ENCODE data around the gene KCNH5. TPM values are rescaled to one million over a fixed set of nuclear protein-coding genes. Genes with fewer than 3 reads are reported as not detected.

The KCNH5 gene, protein sequence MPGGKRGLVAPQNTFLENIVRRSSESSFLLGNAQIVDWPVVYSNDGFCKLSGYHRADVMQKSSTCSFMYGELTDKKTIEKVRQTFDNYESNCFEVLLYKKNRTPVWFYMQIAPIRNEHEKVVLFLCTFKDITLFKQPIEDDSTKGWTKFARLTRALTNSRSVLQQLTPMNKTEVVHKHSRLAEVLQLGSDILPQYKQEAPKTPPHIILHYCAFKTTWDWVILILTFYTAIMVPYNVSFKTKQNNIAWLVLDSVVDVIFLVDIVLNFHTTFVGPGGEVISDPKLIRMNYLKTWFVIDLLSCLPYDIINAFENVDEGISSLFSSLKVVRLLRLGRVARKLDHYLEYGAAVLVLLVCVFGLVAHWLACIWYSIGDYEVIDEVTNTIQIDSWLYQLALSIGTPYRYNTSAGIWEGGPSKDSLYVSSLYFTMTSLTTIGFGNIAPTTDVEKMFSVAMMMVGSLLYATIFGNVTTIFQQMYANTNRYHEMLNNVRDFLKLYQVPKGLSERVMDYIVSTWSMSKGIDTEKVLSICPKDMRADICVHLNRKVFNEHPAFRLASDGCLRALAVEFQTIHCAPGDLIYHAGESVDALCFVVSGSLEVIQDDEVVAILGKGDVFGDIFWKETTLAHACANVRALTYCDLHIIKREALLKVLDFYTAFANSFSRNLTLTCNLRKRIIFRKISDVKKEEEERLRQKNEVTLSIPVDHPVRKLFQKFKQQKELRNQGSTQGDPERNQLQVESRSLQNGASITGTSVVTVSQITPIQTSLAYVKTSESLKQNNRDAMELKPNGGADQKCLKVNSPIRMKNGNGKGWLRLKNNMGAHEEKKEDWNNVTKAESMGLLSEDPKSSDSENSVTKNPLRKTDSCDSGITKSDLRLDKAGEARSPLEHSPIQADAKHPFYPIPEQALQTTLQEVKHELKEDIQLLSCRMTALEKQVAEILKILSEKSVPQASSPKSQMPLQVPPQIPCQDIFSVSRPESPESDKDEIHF
- total RNA-seq: not detected

DNA sequence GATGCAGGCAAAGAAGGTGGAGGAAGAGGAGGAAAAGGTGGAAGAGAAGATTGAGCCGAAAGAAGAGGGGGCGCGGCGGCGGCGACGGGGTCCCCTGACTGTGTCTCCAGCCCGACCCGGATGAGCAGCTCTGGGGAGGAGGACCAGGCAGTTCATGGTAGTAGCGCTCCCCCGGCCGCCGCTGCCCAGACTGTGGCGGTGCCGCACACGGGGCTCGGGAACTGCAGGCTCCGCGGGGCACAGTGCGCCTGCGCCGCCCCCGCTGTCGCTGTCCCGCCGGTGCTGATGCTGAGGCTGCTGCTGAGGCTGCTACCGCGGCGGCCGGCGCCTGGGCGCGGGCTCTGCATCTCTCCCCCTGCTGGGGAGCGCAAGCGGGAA, at the start of gene KCNH5:
Gene KCNH5, minus strand, starts transcription at position 225 of the 378 bp plus-strand sequence. CDS start 272 bp downstream, outside the sequence.
- H3K27ac Mint-ChIP-seq: no peak within 1 kb of the TSS
- no peaks in the 10 kb centered on the region for H3K36me3 Mint-ChIP-seq
- peak in 1 of 2 donors; percentile 5 for DNase-seq (ENCODE audit: low spot score in 2 of 2)
- no peaks in the 10 kb centered on the region for H3K9me3 Mint-ChIP-seq
- peak in 1 of 2 donors; percentile 79 for ATAC-seq

- Mint-ChIP-seq H3K36me3 (no peaks in the 10 kb centered on the region), H3K9me3 (no peaks in the 10 kb centered on the region), H3K27ac (no peak overlapping the region)
- ATAC-seq (no peak), DNase-seq (ENCODE audit: low spot score in 2 of 2) (no peak)
These were observed 46.2 kb upstream of the KCNH5 start for GRCh38 chr14:63091394-63091996.

DNA sequence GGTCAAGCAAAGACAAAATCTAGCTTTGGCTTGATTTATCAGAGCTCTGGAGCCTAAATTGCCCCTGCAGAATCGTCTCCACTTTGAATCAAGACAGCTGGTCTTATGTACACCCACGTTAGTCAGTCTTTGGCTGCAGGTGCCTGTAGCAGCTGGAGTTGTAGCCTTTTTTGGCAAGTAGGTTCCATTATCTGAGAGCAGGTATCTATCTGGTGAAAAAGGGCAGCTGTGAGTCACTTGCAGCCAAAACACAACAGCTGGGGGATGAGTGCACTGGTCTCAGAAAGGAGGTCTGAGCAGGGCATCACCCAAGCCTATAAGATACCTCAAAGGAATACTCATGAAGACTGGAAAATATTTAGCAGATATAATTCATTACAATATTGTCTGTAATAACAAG, 43.6 kb upstream of the KCNH5 start:
- Mint-ChIP-seq H3K36me3 (no peaks in the 10 kb centered on the region), H3K27ac (no peak overlapping the region), H3K9me3 (no peaks in the 10 kb centered on the region)
- DNase-seq (ENCODE audit: low spot score in 2 of 2) (no peak), ATAC-seq (no peak)

DNA sequence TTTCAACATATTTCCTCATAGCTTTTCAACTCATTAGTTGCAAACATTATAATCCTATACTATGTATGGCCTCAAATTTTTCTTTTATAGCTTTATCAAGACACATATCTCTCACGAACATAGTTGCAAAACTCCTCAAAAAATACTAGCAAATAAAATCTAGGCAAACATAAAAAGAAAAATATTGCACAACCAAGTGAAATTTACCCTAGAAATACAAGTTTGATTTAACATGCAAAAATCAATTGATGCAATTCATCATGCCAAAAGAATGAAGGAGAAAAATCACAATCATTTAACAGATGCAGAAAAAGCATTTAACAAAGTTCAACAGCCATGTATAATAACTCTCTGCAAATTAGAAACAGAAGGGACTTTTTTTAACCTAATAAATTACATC, 33.3 kb upstream of the KCNH5 start:
- H3K9me3 Mint-ChIP-seq: no peaks in the 10 kb centered on the region
- DNase-seq (ENCODE audit: low spot score in 2 of 2): no peak
- no peak for ATAC-seq
- no peaks in the 10 kb centered on the region for H3K36me3 Mint-ChIP-seq
- H3K27ac Mint-ChIP-seq: no peak overlapping the region

GRCh38 chr14:63076488-63076887, 31.2 kb upstream of the KCNH5 start:
- Mint-ChIP-seq H3K27ac (no peak overlapping the region), H3K9me3 (no peaks in the 10 kb centered on the region), H3K36me3 (no peaks in the 10 kb centered on the region)
- DNase-seq (ENCODE audit: low spot score in 2 of 2): no peak
- no peak for ATAC-seq

- Mint-ChIP-seq H3K27ac (no peak overlapping the region), H3K9me3 (no peaks in the 10 kb centered on the region), H3K36me3 (no peaks in the 10 kb centered on the region)
- DNase-seq (ENCODE audit: low spot score in 2 of 2) (no peak), ATAC-seq (no peak)
These were observed 10.4 kb upstream of the KCNH5 start for GRCh38 chr14:63055631-63056030.

DNA sequence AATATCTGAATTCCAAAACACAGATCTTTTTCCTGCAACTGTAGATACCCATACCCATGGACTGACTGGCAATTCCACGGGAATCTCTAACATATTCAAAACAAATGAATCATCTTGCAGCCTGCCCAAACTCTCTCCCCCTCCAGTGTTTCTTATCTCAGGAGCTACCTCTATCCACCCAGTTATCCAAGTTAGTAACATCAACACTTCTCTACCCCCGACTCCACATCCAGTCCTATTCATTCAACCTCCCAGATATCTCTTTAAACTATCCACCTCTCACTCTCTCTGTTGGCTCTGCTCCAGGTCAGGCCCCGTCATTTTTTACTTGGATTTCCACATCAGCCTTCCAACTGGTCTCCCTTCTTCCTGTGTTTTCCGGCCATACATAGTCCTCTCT, 6.7 kb upstream of the KCNH5 start:
- no peak overlapping the region for H3K27ac Mint-ChIP-seq
- H3K9me3 Mint-ChIP-seq: no peaks in the 10 kb centered on the region
- no peak for ATAC-seq
- DNase-seq (ENCODE audit: low spot score in 2 of 2): no peak
- no peaks in the 10 kb centered on the region for H3K36me3 Mint-ChIP-seq

DNA sequence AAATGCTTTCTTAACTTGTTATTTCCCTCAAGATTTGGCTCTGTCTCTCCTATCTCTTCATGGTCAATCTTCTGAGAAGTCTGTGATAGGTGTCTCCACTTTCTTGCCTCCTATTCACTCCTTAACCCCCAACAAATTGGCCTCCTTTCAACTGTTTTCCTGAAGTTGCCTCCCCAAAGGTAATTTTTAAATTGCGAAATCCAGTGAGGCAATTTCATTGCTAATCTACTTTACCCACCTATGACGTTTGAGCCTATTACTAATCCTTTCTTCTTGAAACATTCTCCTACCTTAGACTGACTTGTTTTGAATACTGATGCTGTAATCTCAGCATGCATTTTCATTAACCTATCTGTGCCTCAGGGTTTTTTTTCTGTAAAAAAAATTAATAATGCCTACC, 6.0 kb upstream of the KCNH5 start:
- ATAC-seq: no peak
- H3K36me3 Mint-ChIP-seq: no peaks in the 10 kb centered on the region
- DNase-seq (ENCODE audit: low spot score in 2 of 2): no peak
- H3K9me3 Mint-ChIP-seq: no peaks in the 10 kb centered on the region
- H3K27ac Mint-ChIP-seq: no peak overlapping the region

DNA sequence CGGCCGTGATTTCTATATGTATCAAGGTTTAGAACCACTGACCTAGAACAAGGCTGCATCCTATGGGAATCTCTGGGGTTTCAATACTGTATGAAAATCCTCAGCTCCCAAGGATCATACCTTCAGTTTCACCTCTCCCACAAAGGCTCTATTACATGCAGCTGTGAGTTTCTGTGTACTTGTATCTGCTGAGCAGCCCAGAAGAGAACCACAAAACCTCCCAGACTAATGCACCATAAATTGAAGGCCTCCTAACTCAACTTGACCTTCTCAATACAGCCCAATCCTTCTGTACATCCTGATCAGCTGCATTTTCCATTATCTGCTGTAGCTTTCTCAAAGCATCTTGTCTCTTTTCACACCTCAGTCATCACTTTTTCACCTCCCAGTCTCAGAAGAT, 5.4 kb upstream of the KCNH5 start:
- DNase-seq (ENCODE audit: low spot score in 2 of 2) (no peak), ATAC-seq (no peak)
- H3K27ac Mint-ChIP-seq: no peak overlapping the region
- H3K36me3 Mint-ChIP-seq: no peaks in the 10 kb centered on the region
- no peaks in the 10 kb centered on the region for H3K9me3 Mint-ChIP-seq

DNA sequence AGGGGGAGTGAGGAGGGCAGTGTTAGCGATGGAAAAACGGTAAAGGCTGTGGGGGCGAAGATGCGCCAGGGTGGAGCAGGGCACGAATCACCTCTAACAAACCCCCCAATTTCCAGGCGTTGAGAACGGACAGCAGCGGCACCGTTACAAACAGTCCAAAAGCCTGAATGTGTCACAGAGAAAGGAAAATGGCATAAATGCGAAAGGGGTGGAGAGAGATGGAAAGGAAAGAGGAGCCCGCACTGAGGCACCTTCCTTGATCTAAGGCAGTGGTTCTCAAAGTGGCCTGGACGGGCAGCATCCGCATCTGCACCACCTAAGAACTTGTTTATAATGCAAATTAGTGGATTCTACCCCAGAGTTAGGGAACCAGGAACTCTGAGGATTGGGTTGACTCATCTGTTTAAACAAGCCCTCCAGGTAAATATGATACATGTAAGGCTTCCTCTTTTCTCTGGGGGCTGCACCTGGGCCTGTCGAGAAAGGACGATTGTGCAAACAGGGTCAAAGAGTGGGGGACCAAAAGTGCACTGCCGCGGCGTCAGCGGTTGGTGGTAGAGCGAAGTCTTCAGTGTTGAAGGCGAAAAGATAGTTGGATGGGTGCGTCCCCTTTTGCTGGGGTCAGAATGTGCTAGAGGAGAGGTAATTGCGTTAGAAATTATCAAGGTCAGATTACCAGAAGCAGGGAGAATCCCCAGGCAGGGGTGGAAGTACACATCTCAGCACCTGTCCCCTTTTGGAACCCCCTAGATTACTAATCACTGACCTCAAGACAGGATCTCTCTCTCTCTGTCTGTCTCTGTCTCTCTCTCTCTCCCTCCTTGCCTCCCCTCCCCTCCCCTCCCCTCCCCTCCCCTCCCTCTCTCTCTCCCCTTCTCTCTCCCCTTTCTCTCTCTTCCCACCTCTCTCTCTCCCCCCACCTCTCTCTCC, 1.3 kb upstream of the KCNH5 start:
- ATAC-seq (no peak), DNase-seq (ENCODE audit: low spot score in 2 of 2) (no peak)
- no peak overlapping the region for H3K27ac Mint-ChIP-seq
- H3K36me3 Mint-ChIP-seq: no peaks in the 10 kb centered on the region
- no peaks in the 10 kb centered on the region for H3K9me3 Mint-ChIP-seq

- H3K36me3 Mint-ChIP-seq: no peaks in the 10 kb centered on the region
- no peaks in the 10 kb centered on the region for H3K9me3 Mint-ChIP-seq
- H3K27ac Mint-ChIP-seq: no peak overlapping the region
- peak in 1 of 2 donors; percentile 51 for ATAC-seq
- DNase-seq (ENCODE audit: low spot score in 2 of 2): no peak
These were observed 508 bp upstream of the KCNH5 start for GRCh38 chr14:63045612-63046320.

GRCh38 chr14:63039866-63040265, 5.4 kb downstream of the KCNH5 start:
- H3K27ac Mint-ChIP-seq: no peak overlapping the region
- ATAC-seq: no peak
- no peaks in the 10 kb centered on the region for H3K9me3 Mint-ChIP-seq
- no peaks in the 10 kb centered on the region for H3K36me3 Mint-ChIP-seq
- no peak for DNase-seq (ENCODE audit: low spot score in 2 of 2)

DNA sequence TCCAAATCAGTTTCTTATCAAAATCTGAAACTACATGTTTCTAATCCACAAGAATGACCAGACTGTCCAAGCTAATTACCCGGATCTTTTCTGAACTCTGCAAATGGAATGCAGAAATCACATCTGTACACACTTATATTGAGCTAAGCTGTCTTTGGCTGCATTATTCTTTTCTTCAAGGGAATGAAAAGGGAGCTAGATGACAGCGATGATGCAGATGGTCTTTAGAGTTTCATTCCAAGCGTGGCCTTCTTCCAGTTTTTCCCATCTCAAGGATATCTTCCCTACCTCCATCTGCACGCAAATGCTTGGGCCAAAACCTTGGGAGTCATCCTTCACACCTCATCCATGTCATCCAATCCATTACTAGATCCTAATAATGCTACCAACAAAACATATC, 12.6 kb downstream of the KCNH5 start:
- Mint-ChIP-seq H3K36me3 (no peaks in the 10 kb centered on the region), H3K27ac (no peak overlapping the region), H3K9me3 (no peaks in the 10 kb centered on the region)
- ATAC-seq: no peak
- DNase-seq (ENCODE audit: low spot score in 2 of 2): no peak

- H3K9me3 Mint-ChIP-seq: no peaks in the 10 kb centered on the region
- no peak overlapping the region for H3K27ac Mint-ChIP-seq
- ATAC-seq (no peak), DNase-seq (ENCODE audit: low spot score in 2 of 2) (no peak)
- H3K36me3 Mint-ChIP-seq: no peaks in the 10 kb centered on the region
These were observed 13.2 kb downstream of the KCNH5 start for GRCh38 chr14:63032076-63032475.

DNA sequence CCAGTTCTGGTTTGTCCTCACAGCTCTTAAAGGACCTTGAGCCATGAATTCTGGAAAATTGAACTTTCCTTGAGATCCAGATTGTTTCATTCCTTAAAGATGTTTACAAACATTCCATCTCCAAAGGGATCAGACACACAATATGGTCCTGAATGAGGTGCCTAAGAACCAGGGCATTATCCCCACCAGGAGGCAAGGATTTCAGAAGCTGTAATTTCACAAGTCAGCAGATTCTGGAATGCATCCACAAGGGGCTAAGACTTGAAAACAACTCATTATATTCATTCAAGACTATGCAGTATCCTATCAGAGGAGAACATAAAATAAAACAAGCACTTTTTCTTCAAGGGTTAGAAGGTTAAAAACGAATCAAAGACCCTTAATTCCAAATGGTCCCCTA, 15.1 kb downstream of the KCNH5 start:
- H3K9me3 Mint-ChIP-seq: peaks cover 4 to 7% of the 10 kb centered on the region in 2 donors
- DNase-seq (ENCODE audit: low spot score in 2 of 2) (no peak), ATAC-seq (no peak)
- H3K27ac Mint-ChIP-seq: no peak overlapping the region
- no peaks in the 10 kb centered on the region for H3K36me3 Mint-ChIP-seq

GRCh38 chr14:63027719-63028118, 17.5 kb downstream of the KCNH5 start:
- ATAC-seq (no peak), DNase-seq (ENCODE audit: low spot score in 2 of 2) (no peak)
- Mint-ChIP-seq H3K36me3 (no peaks in the 10 kb centered on the region), H3K9me3 (peaks cover 4 to 7% of the 10 kb centered on the region in 2 donors), H3K27ac (no peak overlapping the region)

Measured in activated naive CD4-positive, alpha-beta T cell treated with anti-CD3 and anti-CD28 coated beads, Interleukin-2, amount 50 U/mL, for 72 hours (primary cell).